SU-DHL-6 (cell line): ENCODE results near the gene TRAPPC8.

ENCODE experiments used
- EZH2phosphoT487 ChIP-seq: fragments of 200-600 bp; sonication (generic), shearing (Covaris generic); conservative IDR thresholded peaks from 2 replicates; pipeline ENCODE4 v1.6.1; 2018; ENCODE audit warnings: mild to moderate bottlenecking, antibody characterized with exemption, low read length, moderate library complexity, mixed read lengths
- TF ChIP-seq, protein P1 (sequence below): fragments of 200-600 bp; sonication (generic); IDR thresholded peaks from one replicate; pipeline ENCODE4 v1.5.1; 2017; ENCODE audit warnings: antibody characterized with exemption, mild to moderate bottlenecking, low read length, moderate library complexity; ENCODE audit not compliant: insufficient read depth, poor library complexity, severe bottlenecking

DNA sequence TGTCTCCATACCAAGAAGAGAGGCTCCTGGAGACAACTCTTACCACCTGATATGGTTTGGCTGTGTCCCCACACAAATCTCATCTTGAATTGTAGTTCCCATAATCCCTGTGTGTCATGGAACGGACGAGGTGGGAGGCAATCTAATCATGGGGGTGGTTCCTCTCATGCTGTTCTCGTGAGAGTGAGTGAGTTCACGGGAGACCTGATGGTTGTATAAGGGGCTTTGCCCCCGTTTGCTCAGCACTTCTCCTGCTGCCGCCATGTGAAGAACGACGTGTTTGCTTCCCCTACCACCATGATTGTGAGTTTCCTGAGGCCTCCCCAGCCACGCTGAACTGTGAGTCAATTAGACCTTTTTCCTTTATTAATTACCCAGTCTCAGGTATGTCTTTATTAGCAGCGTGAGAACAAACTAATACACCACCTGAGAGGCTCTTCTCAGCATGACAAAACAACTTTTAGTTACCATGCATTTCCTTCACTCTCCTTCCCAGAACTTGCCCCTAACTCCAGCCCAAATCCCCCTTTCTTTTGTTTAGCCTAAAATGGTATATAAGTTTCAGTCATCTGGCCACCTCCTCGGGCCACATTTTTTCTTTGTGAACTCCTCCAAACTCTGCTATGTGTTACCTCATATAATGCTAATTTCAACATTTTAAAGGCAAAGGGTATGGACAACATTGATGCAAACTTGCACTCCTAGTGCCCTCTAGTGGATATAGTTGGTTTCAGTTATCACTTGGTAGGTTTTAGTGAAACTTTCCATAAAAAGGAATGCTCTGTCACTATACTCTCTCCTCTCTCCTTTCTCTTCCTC is 123.6 kb downstream of the TRAPPC8 start:
- TF ChIP-seq, protein P1, sequence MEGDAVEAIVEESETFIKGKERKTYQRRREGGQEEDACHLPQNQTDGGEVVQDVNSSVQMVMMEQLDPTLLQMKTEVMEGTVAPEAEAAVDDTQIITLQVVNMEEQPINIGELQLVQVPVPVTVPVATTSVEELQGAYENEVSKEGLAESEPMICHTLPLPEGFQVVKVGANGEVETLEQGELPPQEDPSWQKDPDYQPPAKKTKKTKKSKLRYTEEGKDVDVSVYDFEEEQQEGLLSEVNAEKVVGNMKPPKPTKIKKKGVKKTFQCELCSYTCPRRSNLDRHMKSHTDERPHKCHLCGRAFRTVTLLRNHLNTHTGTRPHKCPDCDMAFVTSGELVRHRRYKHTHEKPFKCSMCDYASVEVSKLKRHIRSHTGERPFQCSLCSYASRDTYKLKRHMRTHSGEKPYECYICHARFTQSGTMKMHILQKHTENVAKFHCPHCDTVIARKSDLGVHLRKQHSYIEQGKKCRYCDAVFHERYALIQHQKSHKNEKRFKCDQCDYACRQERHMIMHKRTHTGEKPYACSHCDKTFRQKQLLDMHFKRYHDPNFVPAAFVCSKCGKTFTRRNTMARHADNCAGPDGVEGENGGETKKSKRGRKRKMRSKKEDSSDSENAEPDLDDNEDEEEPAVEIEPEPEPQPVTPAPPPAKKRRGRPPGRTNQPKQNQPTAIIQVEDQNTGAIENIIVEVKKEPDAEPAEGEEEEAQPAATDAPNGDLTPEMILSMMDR = peak; percentile 77
- no peak for TF ChIP-seq EZH2phosphoT487
